Parathyroid adenoma (tissue), 2 donors: ENCODE results near the gene ADH5.
"Not testable (repeated sequence)": the region's sequence is repeated elsewhere in the genome, so short reads cannot be mapped to it uniquely, and the experiment has no call there.

Experiments
- H2AFZ ChIP-seq: fragments of 300-600 bp; sonication (generic); one replicate; pipeline ENCODE4 v1.7.0; 2017; ENCODE audit warnings: antibody characterized with exemption, mild to moderate bottlenecking
- H3K27ac ChIP-seq: fragments of 300-600 bp; sonication (generic); one replicate; pipeline ENCODE4 v1.7.0; 2017
- H3K27me3 ChIP-seq: fragments of 300-600 bp; sonication (generic); one replicate; pipeline ENCODE4 v1.7.0; 2017; ENCODE audit warnings: low read length; ENCODE audit not compliant: control insufficient read depth, insufficient read depth
- H3K36me3 ChIP-seq: fragments of 300-600 bp; sonication (generic); one replicate; pipeline ENCODE4 v1.7.0; 2017; ENCODE audit warnings: low read length; ENCODE audit not compliant: control insufficient read depth, insufficient read depth
- H3K4me1 ChIP-seq: fragments of 300-600 bp; sonication (generic); one replicate; pipeline ENCODE4 v1.7.0; 2017; ENCODE audit warnings: control low read depth
- H3K4me2 ChIP-seq: fragments of 300-600 bp; sonication (generic); one replicate; pipeline ENCODE4 v1.7.0; 2017; ENCODE audit warnings: low read length
- H3K4me3 ChIP-seq: fragments of 300-600 bp; sonication (generic); one replicate; pipeline ENCODE4 v1.7.0; 2017; ENCODE audit warnings: low read depth, low read length
- H3K79me2 ChIP-seq: fragments of 300-600 bp; sonication (generic); one replicate; pipeline ENCODE4 v1.7.0; 2017; ENCODE audit warnings: control low read depth
- H3K9ac ChIP-seq: fragments of 300-600 bp; sonication (generic); one replicate; pipeline ENCODE4 v1.7.0; 2017; ENCODE audit warnings: mild to moderate bottlenecking
- H3K9me3 ChIP-seq: fragments of 300-600 bp; sonication (generic); one replicate; pipeline ENCODE4 v1.7.0; 2017; ENCODE audit warnings: low read length; ENCODE audit not compliant: control insufficient read depth
- CTCF ChIP-seq: fragments of 300-600 bp; sonication (generic); IDR thresholded peaks from one replicate; pipeline ENCODE4 v1.7.0; 2017; ENCODE audit warnings: antibody characterized with exemption, mild to moderate bottlenecking
- donor health status: primary hyperparathyroidism.

Gene ADH5

GRCh38 chr4:99067617-99068016, 21.0 kb downstream of the ADH5 start:
- TF ChIP-seq CTCF: no peak
- no peak overlapping the region for H3K4me3 ChIP-seq
- no peaks in the 10 kb centered on the region for H3K36me3 ChIP-seq
- no peaks in the 10 kb centered on the region for H3K4me1 ChIP-seq
- no peaks in the 10 kb centered on the region for H3K9me3 ChIP-seq
- no peak overlapping the region for H2AFZ ChIP-seq
- H3K27ac ChIP-seq: no peak overlapping the region
- no peaks in the 10 kb centered on the region for H3K79me2 ChIP-seq
- no peak overlapping the region for H3K9ac ChIP-seq
- H3K4me2 ChIP-seq: no peak overlapping the region
- no peaks in the 10 kb centered on the region for H3K27me3 ChIP-seq

- H3K4me3 ChIP-seq, H3K9ac ChIP-seq, H3K27me3 ChIP-seq, H3K79me2 ChIP-seq, H2AFZ ChIP-seq, H3K36me3 ChIP-seq, H3K4me1 ChIP-seq, H3K9me3 ChIP-seq, H3K27ac ChIP-seq, H3K4me2 ChIP-seq: not testable (repeated sequence)
Measured at GRCh38 chr4:99065521-99065920, 23.1 kb downstream of the ADH5 start.

GRCh38 chr4:99062120-99062519, 26.5 kb downstream of the ADH5 start:
- Histone ChIP-seq H2AFZ (no peak overlapping the region), H3K27ac (no peak overlapping the region), H3K9me3 (no peaks in the 10 kb centered on the region), H3K36me3 (no peaks in the 10 kb centered on the region), H3K4me2 (no peak overlapping the region), H3K4me3 (no peak overlapping the region), H3K27me3 (no peaks in the 10 kb centered on the region), H3K4me1 (no peaks in the 10 kb centered on the region), H3K79me2 (no peaks in the 10 kb centered on the region), H3K9ac (no peak overlapping the region)
- no peak for TF ChIP-seq CTCF

- Histone ChIP-seq H3K27ac (no peak overlapping the region), H3K4me2 (no peak overlapping the region), H3K27me3 (no peaks in the 10 kb centered on the region), H3K36me3 (no peaks in the 10 kb centered on the region), H3K4me1 (no peaks in the 10 kb centered on the region), H3K79me2 (no peaks in the 10 kb centered on the region), H3K4me3 (no peak overlapping the region), H3K9ac (no peak overlapping the region), H3K9me3 (no peaks in the 10 kb centered on the region), H2AFZ (no peak overlapping the region)
- no peak for TF ChIP-seq CTCF
Measured at GRCh38 chr4:99061048-99061700, 27.4 kb downstream of the ADH5 start.

GRCh38 chr4:99059550-99059949, 29.0 kb downstream of the ADH5 start:
- Histone ChIP-seq H3K4me3 (no peak overlapping the region), H3K4me2 (no peak overlapping the region), H3K9me3 (no peaks in the 10 kb centered on the region), H3K4me1 (no peaks in the 10 kb centered on the region), H2AFZ (no peak overlapping the region), H3K9ac (no peak overlapping the region), H3K79me2 (no peaks in the 10 kb centered on the region), H3K36me3 (no peaks in the 10 kb centered on the region), H3K27ac (no peak overlapping the region), H3K27me3 (no peaks in the 10 kb centered on the region)
- no peak for TF ChIP-seq CTCF
